T-helper 2 cell treated with Interferon-gamma antibody and Interleukin-4, amounts not matched to agents 5 μg/mL and 100 μg/mL, for 36 hours (primary cell): ENCODE data around the gene RPIA.
"Not testable (repeated sequence)": the region's sequence is repeated elsewhere in the genome, so short reads cannot be mapped to it uniquely, and the experiment has no call there.

Experiments
- DNase-seq: peaks from one replicate; pipeline ENCODE4 v3.0.0; 2021; ENCODE audit warnings: low spot score
- H3K27ac Mint-ChIP-seq: one replicate; pipeline ENCODE4 v1.8.0; 2021; ENCODE audit warnings: mild to moderate bottlenecking, mixed read lengths
- H3K27me3 Mint-ChIP-seq: one replicate; pipeline ENCODE4 v1.8.0; 2021; ENCODE audit warnings: low read depth, mixed read lengths
- H3K36me3 Mint-ChIP-seq: one replicate; pipeline ENCODE4 v1.8.0; 2021; ENCODE audit warnings: low read depth, mixed read lengths
- H3K4me1 Mint-ChIP-seq: one replicate; pipeline ENCODE4 v1.8.0; 2021; ENCODE audit warnings: low read depth, mixed read lengths
- H3K4me3 Mint-ChIP-seq: one replicate; pipeline ENCODE4 v1.8.0; 2022; ENCODE audit warnings: mild to moderate bottlenecking, moderate library complexity, mixed read lengths
- H3K9me3 Mint-ChIP-seq: one replicate; pipeline ENCODE4 v1.8.0; 2021; ENCODE audit warnings: mixed read lengths

RPIA gene

GRCh38 chr2:88757025-88757424 is 65.6 kb downstream of the RPIA start:
- Mint-ChIP-seq H3K27me3 (no peaks in the 10 kb centered on the region), H3K36me3 (peaks cover 47% of the 10 kb centered on the region), H3K4me1 (peaks cover 11% of the 10 kb centered on the region), H3K27ac (no peak overlapping the region), H3K9me3 (peaks cover 7% of the 10 kb centered on the region), H3K4me3 (no peak overlapping the region)
- DNase-seq = no peak

DNA sequence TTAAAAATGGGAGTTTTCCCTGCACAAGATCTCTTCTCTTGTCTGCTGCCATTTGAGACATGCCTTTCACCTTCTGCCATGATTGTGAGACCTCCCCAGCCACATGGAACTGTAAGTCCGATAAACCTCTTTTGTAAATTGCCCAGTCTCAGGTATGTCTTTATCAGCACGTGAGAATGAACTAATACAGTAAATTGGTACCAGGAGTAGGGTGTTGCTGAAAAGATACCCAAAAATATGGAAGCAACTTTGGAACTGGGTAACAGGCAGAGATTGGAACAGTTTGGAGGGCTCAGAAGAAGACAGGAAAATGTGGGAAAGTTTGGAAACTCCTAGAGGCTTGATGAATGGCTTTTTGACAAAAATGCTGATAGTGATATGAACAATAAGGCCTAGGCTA is 67.2 kb downstream of the RPIA start:
- not testable (repeated sequence) for DNase-seq, H3K4me3 Mint-ChIP-seq, H3K27me3 Mint-ChIP-seq, H3K27ac Mint-ChIP-seq, H3K9me3 Mint-ChIP-seq
- peaks cover 34% of the 10 kb centered on the region for H3K36me3 Mint-ChIP-seq
- peaks cover 11% of the 10 kb centered on the region for H3K4me1 Mint-ChIP-seq

- H3K27me3 Mint-ChIP-seq = peaks cover 19% of the 10 kb centered on the region
Observed at GRCh38 chr2:88760819-88761598, 69.5 kb downstream of the RPIA start.

DNA sequence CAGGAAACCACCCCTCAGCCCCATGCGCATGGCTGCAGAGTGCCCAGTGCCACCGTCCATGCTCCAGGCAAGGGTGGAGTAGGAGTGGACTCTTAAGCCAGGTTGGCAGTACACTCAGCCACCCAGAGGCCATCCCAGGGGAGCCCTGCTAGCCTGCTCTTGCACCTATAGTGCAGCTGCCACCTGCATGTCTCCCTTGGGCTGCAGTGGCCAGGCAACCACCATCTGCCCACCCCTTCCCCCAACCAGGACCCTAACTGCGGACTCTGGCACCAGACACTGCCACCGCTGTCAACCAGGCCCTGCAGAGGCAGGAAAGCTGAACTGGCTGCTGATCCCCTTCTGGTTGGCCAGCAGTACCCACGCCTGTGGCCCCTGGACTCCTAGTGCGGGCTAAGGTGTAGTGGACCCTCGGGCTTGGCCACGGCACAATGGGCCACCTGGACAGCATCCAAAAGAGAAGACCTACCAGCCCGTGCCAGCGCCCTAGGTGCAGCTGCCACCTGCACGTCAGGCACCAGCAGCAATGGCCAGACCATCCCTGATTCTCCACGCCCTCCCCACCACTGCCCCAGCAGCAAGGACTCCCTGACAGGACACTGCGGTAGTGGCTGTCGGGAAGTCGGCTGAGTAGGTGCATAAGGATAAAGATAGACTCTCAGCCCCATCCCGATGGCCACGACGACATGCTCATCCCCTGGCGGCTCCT is 72.8 kb downstream of the RPIA start:
- Mint-ChIP-seq H3K9me3 (no peaks in the 10 kb centered on the region), H3K27ac (no peak overlapping the region), H3K27me3 (peaks cover 24% of the 10 kb centered on the region), H3K4me3 (no peak overlapping the region), H3K36me3 (peaks cover 2% of the 10 kb centered on the region), H3K4me1 (peaks cover 5% of the 10 kb centered on the region)
- DNase-seq = no peak

More at GRCh38 chr2:88760819-88761598, 69.5 kb downstream of the RPIA start:
- DNase-seq = no peak
- peaks cover 23% of the 10 kb centered on the region for H3K36me3 Mint-ChIP-seq
- peaks cover 7% of the 10 kb centered on the region for H3K9me3 Mint-ChIP-seq
- peaks cover 4% of the 10 kb centered on the region for H3K4me1 Mint-ChIP-seq
- no peak overlapping the region for H3K4me3 Mint-ChIP-seq
- no peak overlapping the region for H3K27ac Mint-ChIP-seq

DNA sequence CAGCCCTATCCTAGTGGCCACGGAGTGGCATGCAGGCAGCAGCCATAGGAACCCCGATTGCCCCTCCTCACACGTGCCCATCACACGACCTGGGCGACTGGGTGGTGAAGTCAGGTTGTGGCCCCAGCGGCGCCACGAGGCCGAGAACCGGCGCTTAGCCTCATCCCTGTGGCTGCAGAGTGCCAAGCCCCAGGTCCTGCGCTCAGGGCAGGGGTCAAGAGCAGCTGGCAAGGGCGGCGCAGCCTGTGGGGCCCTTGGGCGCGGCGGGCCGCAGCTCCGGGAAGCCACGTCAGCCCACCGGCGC is 73.3 kb downstream of the RPIA start:
- Mint-ChIP-seq H3K4me3 (no peak overlapping the region), H3K27me3 (peaks cover 24% of the 10 kb centered on the region), H3K4me1 (peaks cover 5% of the 10 kb centered on the region)

GRCh38 chr2:88765154-88765888 is 73.8 kb downstream of the RPIA start:
- Mint-ChIP-seq H3K27ac (peak overlapping the region; percentile 74), H3K4me3 (peak overlapping the region; percentile 84), H3K4me1 (peaks cover 5% of the 10 kb centered on the region), H3K36me3 (no peaks in the 10 kb centered on the region), H3K27me3 (peaks cover 28% of the 10 kb centered on the region), H3K9me3 (no peaks in the 10 kb centered on the region)
- DNase-seq = peak; percentile 64

More for the DNA sequence above, 73.3 kb downstream of the RPIA start:
- no peak overlapping the region for H3K27ac Mint-ChIP-seq
- H3K36me3 Mint-ChIP-seq = peaks cover 2% of the 10 kb centered on the region
- no peak for DNase-seq
- H3K9me3 Mint-ChIP-seq = no peaks in the 10 kb centered on the region

DNA sequence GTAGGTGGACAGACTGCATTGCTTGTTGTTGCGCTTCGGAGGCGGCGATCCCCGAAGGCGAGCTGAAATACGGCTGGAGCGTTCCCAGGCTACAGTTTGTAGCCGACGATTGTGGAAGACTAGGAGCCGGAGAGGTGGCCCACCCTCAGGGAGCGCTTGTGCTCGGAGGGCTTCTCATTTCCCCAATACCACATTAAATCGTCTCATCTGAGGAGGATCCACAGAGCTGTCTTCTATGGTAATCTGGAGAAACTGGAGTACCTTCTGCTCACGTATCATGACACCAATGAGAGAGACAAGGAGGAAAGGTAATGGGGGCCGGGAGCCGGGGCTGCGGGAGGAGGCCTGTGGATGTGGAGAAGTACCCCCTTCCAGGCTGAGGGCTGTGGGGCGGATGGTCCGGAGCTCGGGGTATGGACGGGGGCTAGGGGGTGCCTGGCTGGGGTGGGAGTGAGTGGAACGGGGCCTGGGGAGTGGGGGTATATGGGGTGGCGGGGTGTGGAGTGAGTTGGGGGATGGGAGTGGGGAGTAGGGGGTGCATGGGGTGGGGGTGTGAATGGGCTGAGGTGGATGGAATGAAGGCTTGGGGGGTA is 74.5 kb downstream of the RPIA start:
- not testable (repeated sequence) for DNase-seq, H3K4me1 Mint-ChIP-seq, H3K36me3 Mint-ChIP-seq, H3K9me3 Mint-ChIP-seq
- H3K4me3 Mint-ChIP-seq = peak overlapping the region; percentile 84
- peaks cover 29% of the 10 kb centered on the region for H3K27me3 Mint-ChIP-seq
- peak overlapping the region; percentile 74 for H3K27ac Mint-ChIP-seq

GRCh38 chr2:88770016-88770415 is 78.5 kb downstream of the RPIA start:
- Mint-ChIP-seq H3K27ac (no peak overlapping the region), H3K36me3 (no peaks in the 10 kb centered on the region), H3K27me3 (peaks cover 19% of the 10 kb centered on the region), H3K4me1 (peaks cover 5% of the 10 kb centered on the region), H3K9me3 (peaks cover 8% of the 10 kb centered on the region), H3K4me3 (no peak overlapping the region)
- DNase-seq = no peak

DNA sequence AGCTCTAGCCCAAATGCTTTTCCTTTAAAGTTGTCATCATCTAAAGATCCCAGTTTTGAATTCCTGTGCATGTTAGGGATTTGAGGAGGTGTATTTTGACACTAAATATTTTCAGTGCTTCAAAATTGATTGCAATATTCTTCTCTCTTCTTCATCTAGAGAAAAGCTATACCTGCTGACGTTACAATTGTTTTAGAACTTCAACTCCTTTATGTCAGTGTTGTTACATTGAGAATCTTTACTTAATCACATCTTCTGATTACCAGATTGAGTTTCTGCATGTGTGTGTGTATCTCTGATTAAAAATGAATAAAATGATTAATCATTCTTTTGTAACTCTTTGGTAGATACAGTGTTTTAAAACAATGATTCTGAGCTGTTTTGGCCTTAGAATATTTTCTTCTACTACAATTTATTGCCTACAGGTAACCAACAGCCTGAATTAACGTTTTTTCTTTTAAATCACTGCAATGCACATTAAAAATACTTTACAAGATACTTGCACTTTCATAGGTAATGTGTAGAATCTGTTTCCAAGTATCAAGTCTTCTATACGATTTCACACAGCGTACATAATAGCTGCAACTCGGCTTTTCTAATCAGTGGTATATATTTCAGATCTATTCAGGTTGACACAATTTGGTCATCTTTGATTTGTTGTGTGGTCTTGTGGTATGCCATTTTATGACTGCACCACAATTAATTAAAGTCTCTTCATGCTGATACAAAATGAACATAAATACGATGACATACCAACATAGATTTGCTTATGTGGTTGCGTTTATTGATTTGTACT is 82.0 kb downstream of the RPIA start:
- H3K4me3 Mint-ChIP-seq, H3K36me3 Mint-ChIP-seq, DNase-seq, H3K4me1 Mint-ChIP-seq, H3K27me3 Mint-ChIP-seq, H3K27ac Mint-ChIP-seq: not testable (repeated sequence)
- peaks cover 16% of the 10 kb centered on the region for H3K9me3 Mint-ChIP-seq

DNA sequence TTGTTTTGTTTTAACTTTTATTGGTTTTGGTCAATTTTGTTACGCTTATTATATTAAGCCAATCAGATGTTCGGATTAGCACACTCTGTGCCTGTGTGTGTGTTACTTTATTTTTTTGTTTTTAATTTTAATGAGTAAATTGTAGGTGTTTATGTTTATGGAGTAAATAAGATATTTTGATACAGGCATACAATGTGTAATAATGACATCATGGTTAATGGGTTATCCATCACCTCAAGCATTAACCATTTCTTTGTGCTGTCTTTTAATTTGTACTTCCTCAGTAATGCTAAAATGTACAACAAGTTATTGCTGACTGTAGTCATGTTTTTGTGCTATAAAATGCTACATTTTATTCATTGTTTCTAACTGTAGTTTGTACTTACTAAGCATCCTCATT is 97.7 kb downstream of the RPIA start:
- not testable (repeated sequence) for H3K36me3 Mint-ChIP-seq, DNase-seq, H3K4me1 Mint-ChIP-seq, H3K4me3 Mint-ChIP-seq, H3K9me3 Mint-ChIP-seq, H3K27ac Mint-ChIP-seq, H3K27me3 Mint-ChIP-seq

- not testable (repeated sequence) for H3K4me1 Mint-ChIP-seq, DNase-seq, H3K27me3 Mint-ChIP-seq, H3K9me3 Mint-ChIP-seq, H3K36me3 Mint-ChIP-seq, H3K4me3 Mint-ChIP-seq, H3K27ac Mint-ChIP-seq
Observed at GRCh38 chr2:88795932-88796331, 104.5 kb downstream of the RPIA start.

DNA sequence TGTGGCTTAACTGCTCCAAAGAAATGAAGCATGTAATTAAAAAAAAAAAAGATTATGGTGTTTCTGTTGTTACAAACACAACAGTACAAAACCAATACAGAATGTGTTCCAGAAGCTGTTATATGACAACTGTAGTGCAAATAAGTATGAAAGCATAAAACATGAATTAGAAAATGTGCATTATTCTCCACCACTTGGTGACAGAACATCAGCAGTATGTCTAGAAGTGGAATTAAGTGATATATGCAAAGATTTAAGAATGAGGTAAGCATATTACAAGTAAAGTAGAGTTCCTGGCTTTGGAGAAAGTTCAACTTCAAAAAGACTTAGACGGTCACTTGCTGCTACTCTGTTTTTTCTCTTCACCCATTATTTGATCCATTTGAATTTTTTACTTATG is 105.0 kb downstream of the RPIA start:
- H3K4me3 Mint-ChIP-seq, H3K27me3 Mint-ChIP-seq, H3K9me3 Mint-ChIP-seq, H3K36me3 Mint-ChIP-seq, DNase-seq, H3K27ac Mint-ChIP-seq, H3K4me1 Mint-ChIP-seq: not testable (repeated sequence)

DNA sequence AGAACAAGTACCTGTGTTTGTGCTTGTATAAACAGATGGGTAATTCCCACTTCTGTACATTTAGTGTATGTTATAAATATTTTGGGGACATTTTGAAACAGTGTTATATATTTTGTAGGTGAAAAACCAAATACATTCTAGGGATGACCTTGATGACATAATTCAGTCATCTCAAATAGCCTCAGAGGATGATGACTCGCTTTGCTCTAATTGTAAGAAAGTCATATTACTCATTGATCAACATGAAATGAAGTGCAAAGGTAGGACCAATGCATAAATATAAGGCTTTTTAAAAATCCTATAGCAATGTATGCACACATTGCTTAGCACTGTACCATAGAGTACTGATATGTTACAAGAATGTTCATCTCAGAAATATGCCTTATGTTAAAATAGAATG is 105.7 kb downstream of the RPIA start:
- H3K4me1 Mint-ChIP-seq, H3K4me3 Mint-ChIP-seq, H3K9me3 Mint-ChIP-seq, DNase-seq, H3K27me3 Mint-ChIP-seq, H3K36me3 Mint-ChIP-seq, H3K27ac Mint-ChIP-seq: not testable (repeated sequence)
